HG03025 (cell line): ENCODE data around the gene KCNMA1.

ENCODE experiments used
- ATAC-seq: cut with Tn5 transposase; IDR thresholded peaks from one replicate; pipeline ENCODE4 v1.9.1; 2021; ENCODE audit warnings: mild to moderate bottlenecking, moderate library complexity; ENCODE audit not compliant: unreplicated experiment, low FRiP score

KCNMA1 gene

DNA sequence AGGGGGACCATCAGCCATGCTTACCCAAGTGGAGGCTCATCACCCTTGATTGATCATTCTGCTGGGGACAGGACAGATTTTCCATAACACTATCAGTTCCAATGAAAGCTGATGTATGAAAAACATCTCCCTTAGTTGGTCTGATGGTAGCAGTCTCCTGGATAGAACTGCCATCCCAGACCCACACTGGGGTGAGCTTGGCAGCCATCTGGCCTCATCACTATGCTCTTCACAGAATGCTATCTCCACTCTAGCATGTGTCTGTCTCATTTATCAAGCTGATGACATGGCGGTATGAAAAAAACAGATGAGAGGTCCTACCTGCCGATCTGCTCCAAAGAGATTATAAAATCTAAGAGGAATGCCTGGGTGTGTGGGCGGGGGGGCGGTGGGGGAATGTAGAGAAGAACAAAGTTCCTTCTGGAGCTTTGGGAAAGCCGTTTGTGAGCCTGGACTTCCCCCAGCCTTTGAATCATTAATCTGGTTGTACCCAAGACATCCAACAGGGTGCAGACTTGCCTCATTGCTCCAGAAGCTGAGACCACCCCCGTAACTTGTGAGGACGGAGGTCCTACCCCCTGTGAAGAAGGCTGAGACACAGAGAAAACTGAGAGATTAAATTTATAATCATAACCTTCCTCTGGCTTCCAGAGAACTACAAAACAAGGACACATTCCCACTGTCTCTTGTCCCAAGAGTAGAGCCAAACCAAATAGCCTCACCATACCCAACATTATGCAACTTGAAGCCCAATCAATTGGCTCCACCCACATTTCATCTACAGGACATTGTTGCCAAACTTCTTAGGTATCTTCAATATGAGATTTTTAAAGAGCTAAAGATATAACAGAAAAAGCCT is 340.8 kb downstream of the KCNMA1 start:
- ATAC-seq = no peak

DNA sequence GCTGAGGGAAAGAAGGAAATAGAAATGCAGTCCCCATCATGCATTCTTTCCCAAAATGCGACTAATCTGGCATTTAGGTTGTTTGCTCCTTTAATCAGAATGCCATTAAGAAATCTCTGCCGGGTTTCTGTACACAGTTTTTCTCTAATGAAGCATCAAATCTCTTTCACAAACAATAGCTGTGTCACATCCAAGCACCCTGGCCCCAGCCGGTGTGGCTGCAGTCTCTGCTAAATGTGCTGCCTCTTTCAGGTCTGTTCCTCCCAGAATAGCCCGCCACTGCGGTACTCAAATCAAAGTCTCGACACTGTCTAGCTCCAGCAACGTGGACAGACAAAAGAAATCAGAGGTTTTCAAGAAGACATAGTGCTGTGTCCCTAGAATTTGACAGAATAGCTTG is 343.8 kb downstream of the KCNMA1 start:
- ATAC-seq = no peak

DNA sequence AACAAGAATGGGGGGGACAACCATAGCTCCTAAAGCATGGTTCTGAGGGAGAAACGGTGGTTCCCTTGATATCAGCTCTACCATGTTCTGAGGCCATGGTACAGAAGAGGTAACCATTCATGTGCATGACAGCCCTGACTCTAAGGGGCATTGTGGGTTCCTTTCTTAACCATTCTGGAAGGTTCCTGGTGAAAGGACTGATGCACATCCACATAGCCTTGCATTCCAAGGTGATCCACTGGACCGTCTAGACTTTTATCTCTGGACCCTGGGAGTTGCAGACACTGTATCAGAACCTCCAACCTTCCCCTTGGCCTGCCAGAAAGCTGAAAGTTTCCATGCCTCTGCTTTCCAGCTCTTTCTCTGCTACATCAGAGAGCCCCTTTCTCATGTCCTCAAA is 344.3 kb downstream of the KCNMA1 start:
- ATAC-seq = no peak

- ATAC-seq = no peak
Observed at GRCh38 chr10:77291596-77292505, 345.8 kb downstream of the KCNMA1 start.

- ATAC-seq = no peak
Observed at GRCh38 chr10:77290528-77291155, 347.0 kb downstream of the KCNMA1 start.

DNA sequence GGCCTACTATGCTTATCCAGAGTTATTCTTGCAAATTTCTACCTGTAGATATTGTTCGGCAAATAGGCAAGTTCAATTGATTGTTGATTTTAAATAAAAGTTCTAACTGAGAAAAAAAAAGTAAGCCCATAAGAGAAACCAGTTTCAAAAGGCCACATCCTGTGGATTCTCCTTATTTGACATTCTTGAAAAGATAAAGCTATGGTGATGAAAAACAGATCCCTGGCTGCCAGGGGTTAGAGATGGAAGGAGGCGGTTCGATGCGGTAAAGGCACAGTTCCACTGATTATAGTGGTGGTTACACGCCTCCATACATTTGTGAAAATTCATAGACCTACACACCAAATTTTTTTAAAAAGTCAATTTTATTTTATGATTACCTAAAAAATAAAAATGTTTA is 347.8 kb downstream of the KCNMA1 start:
- ATAC-seq = no peak

DNA sequence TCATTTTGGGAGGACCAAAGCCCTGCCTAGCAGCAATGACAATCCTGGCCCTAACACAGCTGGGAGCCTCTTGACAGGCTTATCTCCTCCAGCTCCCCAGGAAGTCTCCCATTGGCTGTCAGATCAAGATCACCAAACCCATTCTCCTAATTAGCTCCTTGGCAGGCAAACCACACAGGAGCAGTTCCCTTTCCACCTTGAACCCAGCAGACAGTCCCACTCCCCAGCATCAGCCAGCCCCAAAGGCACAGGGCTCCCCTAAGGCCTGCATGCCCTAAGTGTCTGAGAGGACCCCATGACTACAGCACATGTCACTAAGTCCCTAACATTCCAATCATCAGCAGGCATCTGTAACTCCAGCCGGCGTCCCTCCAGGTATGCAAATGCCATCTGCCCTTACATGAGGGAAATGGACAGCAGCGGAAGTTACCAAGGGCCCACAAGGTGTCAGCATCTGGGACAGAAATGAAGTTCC is 348.5 kb downstream of the KCNMA1 start:
- no peak for ATAC-seq

DNA sequence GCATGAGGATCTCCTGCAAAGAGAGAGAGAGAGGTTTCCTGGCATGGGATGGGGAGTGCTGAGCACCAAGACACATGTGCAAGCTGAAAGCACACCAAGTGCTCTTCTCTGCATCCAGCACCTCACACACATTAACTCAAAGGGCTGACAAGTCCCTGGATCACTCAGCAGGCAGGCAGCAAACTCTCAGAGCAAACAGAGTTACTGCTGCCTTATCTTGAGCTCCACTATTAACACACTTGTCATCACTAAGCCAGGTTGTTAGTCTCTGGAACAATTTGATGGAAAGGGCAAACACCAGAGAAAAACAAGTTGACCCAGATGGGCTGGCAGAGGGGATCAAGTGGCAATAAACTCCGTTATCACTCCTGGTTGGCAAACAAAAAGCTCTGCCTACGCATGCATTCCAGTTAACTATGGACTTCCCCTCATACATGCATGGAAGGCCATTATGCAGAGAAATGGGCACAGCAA is 349.9 kb downstream of the KCNMA1 start:
- ATAC-seq = no peak

- no peak for ATAC-seq
Observed at GRCh38 chr10:77286531-77287508, 350.8 kb downstream of the KCNMA1 start.

GRCh38 chr10:77285529-77286182 is 352.0 kb downstream of the KCNMA1 start:
- ATAC-seq = no peak

GRCh38 chr10:77284797-77285196 is 352.8 kb downstream of the KCNMA1 start:
- no peak for ATAC-seq

DNA sequence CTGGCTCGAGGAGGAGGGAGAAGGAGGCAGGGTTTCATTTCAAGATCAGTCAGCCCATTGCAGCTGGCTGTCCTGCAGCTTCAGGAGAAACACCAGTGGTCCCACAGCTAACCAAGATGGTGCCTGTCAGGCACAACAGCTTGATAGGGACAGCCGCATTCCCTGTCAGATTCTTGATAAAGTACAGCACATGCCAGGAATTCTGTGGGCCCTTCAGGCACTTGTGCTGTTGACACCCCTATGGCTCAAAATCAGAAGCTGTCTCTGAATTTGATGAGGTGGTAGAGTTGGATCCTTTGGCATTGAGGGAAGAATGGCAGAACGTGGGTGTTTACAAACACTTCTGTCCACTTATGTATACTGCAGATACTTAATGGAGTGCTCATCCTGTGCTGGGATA is 354.3 kb downstream of the KCNMA1 start:
- no peak for ATAC-seq

- no peak for ATAC-seq
Observed at GRCh38 chr10:77282163-77282562, 355.4 kb downstream of the KCNMA1 start.

DNA sequence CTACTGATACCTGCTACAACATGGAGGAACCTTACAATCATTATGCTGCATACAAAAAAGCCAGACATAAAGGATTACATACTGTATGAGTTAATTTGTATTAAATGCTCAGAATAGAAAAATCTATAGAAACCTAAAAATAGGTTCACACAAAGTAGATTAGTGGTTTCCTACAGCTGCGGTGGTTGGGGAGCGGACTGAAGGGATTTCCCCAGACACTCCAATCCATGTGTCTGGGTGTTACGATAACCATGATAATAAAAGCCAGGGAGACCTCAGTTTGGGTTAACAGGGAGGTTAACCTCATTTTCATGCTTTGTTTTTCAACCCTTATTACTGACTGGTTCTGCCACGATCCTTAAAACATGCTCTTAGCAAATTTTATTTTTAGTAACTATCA is 355.9 kb downstream of the KCNMA1 start:
- no peak for ATAC-seq

- no peak for ATAC-seq
Observed at GRCh38 chr10:77279207-77279606, 358.4 kb downstream of the KCNMA1 start.

- ATAC-seq = no peak
Observed at GRCh38 chr10:77274046-77274795, 363.4 kb downstream of the KCNMA1 start.

GRCh38 chr10:77269163-77269562 is 368.4 kb downstream of the KCNMA1 start:
- no peak for ATAC-seq

- ATAC-seq = no peak
Observed at GRCh38 chr10:77268721-77269120, 368.9 kb downstream of the KCNMA1 start.
